GM23338 (cell line): ENCODE measurements around the gene DDRGK1.

ENCODE experiments used
- CREB1 ChIP-seq: fragments of 250-450 bp; sonication (Bioruptor Pico); IDR thresholded peaks from 2 replicates; pipeline ENCODE4 v1.5.0; 2020; ENCODE audit warnings: low read depth, mild to moderate bottlenecking, moderate library complexity
- EZH2 ChIP-seq: fragments of 200-600 bp; sonication (generic); IDR thresholded peaks from one replicate; pipeline ENCODE4 v1.8.0; 2017; ENCODE audit warnings: antibody characterized with exemption, mild to moderate bottlenecking, low read depth; ENCODE audit not compliant: unreplicated experiment
- EZH2phosphoT487 ChIP-seq: fragments of 200-600 bp; sonication (generic); IDR thresholded peaks from one replicate; pipeline ENCODE4 v1.8.1; 2018; ENCODE audit warnings: antibody characterized with exemption; ENCODE audit not compliant: unreplicated experiment
- NANOG ChIP-seq: IDR thresholded peaks from 2 replicates; pipeline ENCODE4 v1.6.1; 2016; ENCODE audit warnings: antibody characterized with exemption, borderline replicate concordance
- POLR2AphosphoS5 ChIP-seq: IDR thresholded peaks from 2 replicates; pipeline ENCODE4 v1.6.1; 2016; ENCODE audit warnings: antibody characterized with exemption, low read depth
- TF ChIP-seq, protein P1 (sequence below), 2 experiments: fragments of 200-600 bp in 1 of 2; sonication (generic) in 1 of 2; conservative IDR thresholded peaks; 2 replicates each; pipeline versions ENCODE4 v1.5.1 to v1.6.1; 2016 to 2017; ENCODE audit warnings: antibody characterized with exemption in 2 of 2, low read depth in 2 of 2, mild to moderate bottlenecking in 2 of 2, moderate library complexity in 1 of 2
- TF ChIP-seq, protein P2 (sequence below): IDR thresholded peaks from 2 replicates; pipeline ENCODE4 v1.6.1; 2016; ENCODE audit warnings: antibody characterized with exemption
- TF ChIP-seq, protein P3 (sequence below): fragments of 250-450 bp; sonication (Bioruptor Pico); IDR thresholded peaks from 2 replicates; pipeline ENCODE4 v1.5.0; 2020; ENCODE audit warnings: mild to moderate bottlenecking, moderate library complexity
- TF ChIP-seq, protein P4 (sequence below): IDR thresholded peaks from one replicate; pipeline ENCODE4 v1.6.1; 2018; ENCODE audit warnings: antibody characterized with exemption; ENCODE audit not compliant: unreplicated experiment

DNA sequence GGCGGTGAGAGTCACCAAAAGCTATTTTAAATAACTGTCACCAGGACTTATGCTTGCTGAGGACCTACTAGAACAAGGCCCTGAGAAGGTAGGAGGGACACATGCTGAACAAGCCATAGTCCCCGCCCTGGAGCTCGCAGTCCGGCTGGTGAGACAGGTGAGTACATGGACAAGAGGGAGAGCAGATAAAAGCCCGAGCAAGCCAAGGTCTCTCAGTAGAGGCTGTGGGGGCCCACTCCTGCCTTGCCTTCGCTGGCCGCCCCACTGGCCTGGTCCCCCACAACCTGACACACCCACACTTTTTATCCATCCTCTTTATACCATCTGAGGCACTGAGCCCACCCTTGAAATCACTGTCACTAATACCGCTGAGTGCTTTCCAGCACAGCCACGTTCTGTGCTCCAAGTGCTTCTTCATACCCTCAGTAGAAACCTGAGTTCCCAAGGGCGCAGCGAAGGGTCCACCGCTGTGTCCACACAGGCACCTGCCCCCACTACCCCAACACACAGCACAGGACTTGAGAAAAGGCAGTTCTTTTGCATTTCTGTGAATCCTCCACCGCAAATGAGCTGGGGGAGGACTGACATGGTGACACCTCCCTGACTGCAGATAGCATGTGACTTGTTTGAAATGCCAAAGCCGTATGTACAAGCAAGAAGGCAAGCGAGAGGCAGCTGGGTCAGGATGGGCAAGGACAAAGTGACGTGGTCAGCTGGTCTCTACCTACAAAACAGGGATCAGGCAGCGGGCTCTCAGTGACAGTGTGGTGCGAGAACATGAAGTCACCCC is 12.1 kb downstream of the DDRGK1 start:
- TF ChIP-seq POLR2AphosphoS5 (no peak), EZH2 (no peak), CREB1 (no peak), EZH2phosphoT487 (no peak), NANOG (no peak)
- TF ChIP-seq, protein P1, sequence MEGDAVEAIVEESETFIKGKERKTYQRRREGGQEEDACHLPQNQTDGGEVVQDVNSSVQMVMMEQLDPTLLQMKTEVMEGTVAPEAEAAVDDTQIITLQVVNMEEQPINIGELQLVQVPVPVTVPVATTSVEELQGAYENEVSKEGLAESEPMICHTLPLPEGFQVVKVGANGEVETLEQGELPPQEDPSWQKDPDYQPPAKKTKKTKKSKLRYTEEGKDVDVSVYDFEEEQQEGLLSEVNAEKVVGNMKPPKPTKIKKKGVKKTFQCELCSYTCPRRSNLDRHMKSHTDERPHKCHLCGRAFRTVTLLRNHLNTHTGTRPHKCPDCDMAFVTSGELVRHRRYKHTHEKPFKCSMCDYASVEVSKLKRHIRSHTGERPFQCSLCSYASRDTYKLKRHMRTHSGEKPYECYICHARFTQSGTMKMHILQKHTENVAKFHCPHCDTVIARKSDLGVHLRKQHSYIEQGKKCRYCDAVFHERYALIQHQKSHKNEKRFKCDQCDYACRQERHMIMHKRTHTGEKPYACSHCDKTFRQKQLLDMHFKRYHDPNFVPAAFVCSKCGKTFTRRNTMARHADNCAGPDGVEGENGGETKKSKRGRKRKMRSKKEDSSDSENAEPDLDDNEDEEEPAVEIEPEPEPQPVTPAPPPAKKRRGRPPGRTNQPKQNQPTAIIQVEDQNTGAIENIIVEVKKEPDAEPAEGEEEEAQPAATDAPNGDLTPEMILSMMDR (conservative IDR thresholded peaks at IDR 0.05; ENCODE audit: low read depth in 2 of 2): no peak
- TF ChIP-seq, protein P2, sequence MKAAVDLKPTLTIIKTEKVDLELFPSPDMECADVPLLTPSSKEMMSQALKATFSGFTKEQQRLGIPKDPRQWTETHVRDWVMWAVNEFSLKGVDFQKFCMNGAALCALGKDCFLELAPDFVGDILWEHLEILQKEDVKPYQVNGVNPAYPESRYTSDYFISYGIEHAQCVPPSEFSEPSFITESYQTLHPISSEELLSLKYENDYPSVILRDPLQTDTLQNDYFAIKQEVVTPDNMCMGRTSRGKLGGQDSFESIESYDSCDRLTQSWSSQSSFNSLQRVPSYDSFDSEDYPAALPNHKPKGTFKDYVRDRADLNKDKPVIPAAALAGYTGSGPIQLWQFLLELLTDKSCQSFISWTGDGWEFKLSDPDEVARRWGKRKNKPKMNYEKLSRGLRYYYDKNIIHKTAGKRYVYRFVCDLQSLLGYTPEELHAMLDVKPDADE: no peak
- TF ChIP-seq, protein P3, sequence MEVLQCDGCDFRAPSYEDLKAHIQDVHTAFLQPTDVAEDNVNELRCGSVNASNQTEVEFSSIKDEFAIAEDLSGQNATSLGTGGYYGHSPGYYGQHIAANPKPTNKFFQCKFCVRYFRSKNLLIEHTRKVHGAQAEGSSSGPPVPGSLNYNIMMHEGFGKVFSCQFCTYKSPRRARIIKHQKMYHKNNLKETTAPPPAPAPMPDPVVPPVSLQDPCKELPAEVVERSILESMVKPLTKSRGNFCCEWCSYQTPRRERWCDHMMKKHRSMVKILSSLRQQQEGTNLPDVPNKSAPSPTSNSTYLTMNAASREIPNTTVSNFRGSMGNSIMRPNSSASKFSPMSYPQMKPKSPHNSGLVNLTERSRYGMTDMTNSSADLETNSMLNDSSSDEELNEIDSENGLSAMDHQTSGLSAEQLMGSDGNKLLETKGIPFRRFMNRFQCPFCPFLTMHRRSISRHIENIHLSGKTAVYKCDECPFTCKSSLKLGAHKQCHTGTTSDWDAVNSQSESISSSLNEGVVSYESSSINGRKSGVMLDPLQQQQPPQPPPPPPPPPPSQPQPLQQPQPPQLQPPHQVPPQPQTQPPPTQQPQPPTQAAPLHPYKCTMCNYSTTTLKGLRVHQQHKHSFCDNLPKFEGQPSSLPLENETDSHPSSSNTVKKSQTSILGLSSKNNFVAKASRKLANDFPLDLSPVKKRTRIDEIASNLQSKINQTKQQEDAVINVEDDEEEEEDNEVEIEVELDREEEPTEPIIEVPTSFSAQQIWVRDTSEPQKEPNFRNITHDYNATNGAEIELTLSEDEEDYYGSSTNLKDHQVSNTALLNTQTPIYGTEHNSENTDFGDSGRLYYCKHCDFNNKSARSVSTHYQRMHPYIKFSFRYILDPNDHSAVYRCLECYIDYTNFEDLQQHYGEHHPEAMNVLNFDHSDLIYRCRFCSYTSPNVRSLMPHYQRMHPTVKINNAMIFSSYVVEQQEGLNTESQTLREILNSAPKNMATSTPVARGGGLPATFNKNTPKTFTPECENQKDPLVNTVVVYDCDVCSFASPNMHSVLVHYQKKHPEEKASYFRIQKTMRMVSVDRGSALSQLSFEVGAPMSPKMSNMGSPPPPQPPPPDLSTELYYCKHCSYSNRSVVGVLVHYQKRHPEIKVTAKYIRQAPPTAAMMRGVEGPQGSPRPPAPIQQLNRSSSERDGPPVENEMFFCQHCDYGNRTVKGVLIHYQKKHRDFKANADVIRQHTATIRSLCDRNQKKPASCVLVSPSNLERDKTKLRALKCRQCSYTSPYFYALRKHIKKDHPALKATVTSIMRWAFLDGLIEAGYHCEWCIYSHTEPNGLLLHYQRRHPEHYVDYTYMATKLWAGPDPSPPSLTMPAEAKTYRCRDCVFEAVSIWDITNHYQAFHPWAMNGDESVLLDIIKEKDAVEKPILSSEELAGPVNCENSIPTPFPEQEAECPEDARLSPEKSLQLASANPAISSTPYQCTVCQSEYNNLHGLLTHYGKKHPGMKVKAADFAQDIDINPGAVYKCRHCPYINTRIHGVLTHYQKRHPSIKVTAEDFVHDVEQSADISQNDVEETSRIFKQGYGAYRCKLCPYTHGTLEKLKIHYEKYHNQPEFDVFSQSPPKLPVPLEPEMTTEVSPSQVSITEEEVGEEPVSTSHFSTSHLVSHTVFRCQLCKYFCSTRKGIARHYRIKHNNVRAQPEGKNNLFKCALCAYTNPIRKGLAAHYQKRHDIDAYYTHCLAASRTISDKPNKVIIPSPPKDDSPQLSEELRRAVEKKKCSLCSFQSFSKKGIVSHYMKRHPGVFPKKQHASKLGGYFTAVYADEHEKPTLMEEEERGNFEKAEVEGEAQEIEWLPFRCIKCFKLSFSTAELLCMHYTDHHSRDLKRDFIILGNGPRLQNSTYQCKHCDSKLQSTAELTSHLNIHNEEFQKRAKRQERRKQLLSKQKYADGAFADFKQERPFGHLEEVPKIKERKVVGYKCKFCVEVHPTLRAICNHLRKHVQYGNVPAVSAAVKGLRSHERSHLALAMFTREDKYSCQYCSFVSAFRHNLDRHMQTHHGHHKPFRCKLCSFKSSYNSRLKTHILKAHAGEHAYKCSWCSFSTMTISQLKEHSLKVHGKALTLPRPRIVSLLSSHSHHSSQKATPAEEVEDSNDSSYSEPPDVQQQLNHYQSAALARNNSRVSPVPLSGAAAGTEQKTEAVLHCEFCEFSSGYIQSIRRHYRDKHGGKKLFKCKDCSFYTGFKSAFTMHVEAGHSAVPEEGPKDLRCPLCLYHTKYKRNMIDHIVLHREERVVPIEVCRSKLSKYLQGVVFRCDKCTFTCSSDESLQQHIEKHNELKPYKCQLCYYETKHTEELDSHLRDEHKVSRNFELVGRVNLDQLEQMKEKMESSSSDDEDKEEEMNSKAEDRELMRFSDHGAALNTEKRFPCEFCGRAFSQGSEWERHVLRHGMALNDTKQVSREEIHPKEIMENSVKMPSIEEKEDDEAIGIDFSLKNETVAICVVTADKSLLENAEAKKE (CRISPR knock-in tag): no peak
- TF ChIP-seq, protein P4, sequence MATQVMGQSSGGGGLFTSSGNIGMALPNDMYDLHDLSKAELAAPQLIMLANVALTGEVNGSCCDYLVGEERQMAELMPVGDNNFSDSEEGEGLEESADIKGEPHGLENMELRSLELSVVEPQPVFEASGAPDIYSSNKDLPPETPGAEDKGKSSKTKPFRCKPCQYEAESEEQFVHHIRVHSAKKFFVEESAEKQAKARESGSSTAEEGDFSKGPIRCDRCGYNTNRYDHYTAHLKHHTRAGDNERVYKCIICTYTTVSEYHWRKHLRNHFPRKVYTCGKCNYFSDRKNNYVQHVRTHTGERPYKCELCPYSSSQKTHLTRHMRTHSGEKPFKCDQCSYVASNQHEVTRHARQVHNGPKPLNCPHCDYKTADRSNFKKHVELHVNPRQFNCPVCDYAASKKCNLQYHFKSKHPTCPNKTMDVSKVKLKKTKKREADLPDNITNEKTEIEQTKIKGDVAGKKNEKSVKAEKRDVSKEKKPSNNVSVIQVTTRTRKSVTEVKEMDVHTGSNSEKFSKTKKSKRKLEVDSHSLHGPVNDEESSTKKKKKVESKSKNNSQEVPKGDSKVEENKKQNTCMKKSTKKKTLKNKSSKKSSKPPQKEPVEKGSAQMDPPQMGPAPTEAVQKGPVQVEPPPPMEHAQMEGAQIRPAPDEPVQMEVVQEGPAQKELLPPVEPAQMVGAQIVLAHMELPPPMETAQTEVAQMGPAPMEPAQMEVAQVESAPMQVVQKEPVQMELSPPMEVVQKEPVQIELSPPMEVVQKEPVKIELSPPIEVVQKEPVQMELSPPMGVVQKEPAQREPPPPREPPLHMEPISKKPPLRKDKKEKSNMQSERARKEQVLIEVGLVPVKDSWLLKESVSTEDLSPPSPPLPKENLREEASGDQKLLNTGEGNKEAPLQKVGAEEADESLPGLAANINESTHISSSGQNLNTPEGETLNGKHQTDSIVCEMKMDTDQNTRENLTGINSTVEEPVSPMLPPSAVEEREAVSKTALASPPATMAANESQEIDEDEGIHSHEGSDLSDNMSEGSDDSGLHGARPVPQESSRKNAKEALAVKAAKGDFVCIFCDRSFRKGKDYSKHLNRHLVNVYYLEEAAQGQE: no peak
